SKM-1 treated with dmso at 0.1 percent for 144 hours (cell line): ENCODE data around the gene RTN1.

ENCODE experiments used
- DNase-seq: peaks from one replicate; lab custom pipeline; 2025; ENCODE audit not compliant: unreplicated experiment; lab: John Stamatoyannopoulos, UW

RTN1 gene

GRCh38 chr14:59811073-59811472 is 59.5 kb downstream of the RTN1 start:
- no peak for DNase-seq

GRCh38 chr14:59803052-59803540 is 67.5 kb downstream of the RTN1 start:
- DNase-seq = no peak

GRCh38 chr14:59788176-59788575 is 82.4 kb downstream of the RTN1 start:
- DNase-seq = no peak

- DNase-seq = no peak
Measured at GRCh38 chr14:59787045-59787674, 83.4 kb downstream of the RTN1 start.

- DNase-seq = no peak
Measured at GRCh38 chr14:59785629-59786028, 84.9 kb downstream of the RTN1 start.

GRCh38 chr14:59782760-59783159 is 87.8 kb downstream of the RTN1 start:
- DNase-seq = no peak

- DNase-seq = no peak
Measured at GRCh38 chr14:59777006-59777579, 93.5 kb downstream of the RTN1 start.

- no peak for DNase-seq
Measured at GRCh38 chr14:59776468-59776867, 94.1 kb downstream of the RTN1 start.

GRCh38 chr14:59772233-59772632 is 98.3 kb downstream of the RTN1 start:
- DNase-seq = no peak

- DNase-seq = no peak
Measured at GRCh38 chr14:59771577-59771976, 99.0 kb downstream of the RTN1 start.

DNA sequence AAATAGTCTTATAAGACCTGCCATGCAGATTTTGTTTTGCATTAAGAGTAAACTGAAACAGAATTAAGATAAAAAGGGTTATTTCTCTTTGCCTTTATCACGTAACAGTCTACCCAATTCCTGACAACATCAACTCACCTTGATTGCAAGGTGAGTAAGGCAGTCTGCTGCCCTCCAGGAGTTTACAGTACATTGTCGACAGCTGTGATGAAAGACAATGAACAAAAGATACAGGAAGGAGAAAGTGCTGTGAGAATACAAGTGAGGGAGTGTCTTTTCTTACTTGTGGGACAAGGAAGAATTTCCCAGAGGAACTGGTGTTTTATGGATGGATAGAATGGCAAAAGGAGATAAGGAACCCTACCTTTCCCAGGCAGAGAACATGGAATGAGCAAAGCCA is 101.0 kb downstream of the RTN1 start:
- DNase-seq = no peak

GRCh38 chr14:59768855-59769375 is 101.7 kb downstream of the RTN1 start:
- DNase-seq = no peak

DNA sequence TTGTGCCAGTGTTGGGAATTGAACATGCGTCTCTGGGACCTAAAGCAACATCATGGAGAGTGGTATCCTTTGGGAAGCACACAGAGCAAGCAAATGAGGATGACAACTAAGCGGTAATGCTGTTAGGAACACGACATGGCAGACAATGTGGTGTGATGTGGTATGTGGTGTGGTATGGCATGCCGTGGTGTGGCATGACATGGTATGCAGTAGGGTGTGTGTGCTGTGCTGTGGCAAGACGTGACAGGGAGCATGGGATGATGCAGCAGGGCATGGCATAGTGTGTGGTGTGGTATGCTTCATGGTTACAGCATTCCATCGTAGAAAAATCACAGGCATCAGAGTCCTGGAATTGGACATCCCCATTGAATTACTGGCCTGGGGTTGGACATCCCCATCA is 108.7 kb downstream of the RTN1 start:
- no peak for DNase-seq

- no peak for DNase-seq
Measured at GRCh38 chr14:59755409-59756135, 115.0 kb downstream of the RTN1 start.

DNA sequence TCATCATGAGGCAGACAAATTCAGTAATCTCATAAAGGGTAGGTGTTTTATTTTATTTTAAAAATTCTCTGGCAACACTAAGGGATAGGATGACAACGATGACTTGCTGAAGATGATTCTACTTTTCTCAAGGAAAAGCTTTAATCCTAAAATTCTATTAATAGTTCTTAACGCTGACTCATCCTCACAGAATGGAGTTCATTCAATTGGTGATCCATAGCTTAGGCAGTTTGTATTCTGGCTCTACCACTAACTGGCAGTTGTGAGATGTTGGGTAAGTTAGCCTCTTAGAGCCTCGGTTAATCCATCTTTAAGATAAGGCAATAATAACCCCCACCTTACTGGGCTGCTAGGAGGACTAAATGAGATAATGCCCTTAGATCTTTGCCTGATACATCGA is 116.3 kb downstream of the RTN1 start:
- no peak for DNase-seq

DNA sequence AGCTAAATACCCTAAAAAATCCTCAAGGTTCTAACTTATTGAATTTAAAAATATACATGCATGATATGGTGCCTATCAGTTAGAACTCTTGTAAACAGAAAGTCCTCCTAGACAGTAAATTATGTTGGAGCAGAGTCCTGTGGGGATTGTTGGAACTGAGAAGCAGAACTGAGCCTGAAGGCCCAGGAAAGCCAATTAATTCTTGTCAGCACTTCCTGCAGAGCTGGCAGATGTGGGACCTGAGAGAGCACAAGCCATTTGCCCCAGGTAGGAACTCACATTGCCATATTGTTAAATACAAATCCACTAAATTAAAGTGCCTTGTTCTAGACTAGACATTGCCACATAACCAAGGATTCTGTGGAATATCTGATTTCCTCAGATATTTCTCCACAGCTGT is 117.1 kb downstream of the RTN1 start:
- no peak for DNase-seq

GRCh38 chr14:59751578-59751977 is 119.0 kb downstream of the RTN1 start:
- DNase-seq = no peak

DNA sequence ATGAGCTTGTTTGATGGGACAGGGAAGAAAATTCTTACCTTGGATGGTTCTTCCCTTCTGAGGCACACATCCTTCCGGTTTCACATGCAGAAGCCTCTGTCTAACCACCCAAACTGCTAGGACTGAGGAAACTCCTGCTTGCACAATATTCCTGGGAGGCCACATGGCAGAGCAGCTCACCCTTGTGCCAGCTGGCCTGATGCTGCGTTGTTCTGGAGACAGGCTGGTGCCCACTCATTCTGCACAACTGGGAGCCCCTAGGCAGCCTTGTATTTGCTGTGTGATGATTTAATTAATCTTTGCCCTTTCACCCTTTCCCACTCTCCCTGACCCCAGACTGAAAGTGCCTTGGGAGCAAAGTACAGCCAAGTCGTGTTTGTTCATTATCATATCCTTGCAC is 130.8 kb downstream of the RTN1 start:
- peak; percentile 35 for DNase-seq

- no peak for DNase-seq
Measured at GRCh38 chr14:59728304-59728703, 142.3 kb downstream of the RTN1 start.

DNA sequence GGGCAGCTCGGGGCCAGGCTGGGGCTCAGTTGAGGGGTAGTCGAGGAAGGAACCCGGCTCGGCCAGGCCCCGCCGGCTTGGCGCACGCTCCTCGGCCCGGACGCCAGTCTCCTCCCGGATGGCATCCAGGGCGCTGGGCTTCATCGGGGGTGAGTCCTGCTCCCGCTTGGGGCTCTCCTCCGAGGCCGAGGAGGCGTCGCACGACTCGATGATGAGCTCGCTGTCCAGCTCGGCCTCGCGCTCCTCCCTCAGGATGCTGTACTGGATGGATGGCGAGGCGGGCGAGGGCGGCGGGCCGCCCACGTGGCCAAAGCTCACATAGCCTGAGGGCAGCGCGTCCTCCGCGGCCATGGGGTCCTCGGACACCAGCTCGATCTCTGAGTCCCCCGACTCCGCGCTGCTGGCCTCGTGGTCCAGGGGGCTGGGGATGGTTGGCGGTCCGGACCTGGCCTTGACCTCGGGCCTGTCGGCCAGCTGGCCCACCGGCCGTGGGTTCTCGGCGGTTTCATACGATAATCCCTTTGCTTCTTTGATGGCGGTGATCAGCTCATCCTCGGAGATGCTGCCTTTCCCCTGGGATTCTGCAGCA is 143.4 kb downstream of the RTN1 start:
- no peak for DNase-seq

- no peak for DNase-seq
Measured at GRCh38 chr14:59711080-59711479, 159.5 kb downstream of the RTN1 start.
